ENCODE measurements around the gene FOXA2. TPM values are rescaled to one million over a fixed set of nuclear protein-coding genes. Genes with fewer than 3 reads are reported as not detected.

Gene FOXA2
- total RNA-seq, result 124 and 141 TPM in 2 replicates
- long read RNA-seq, partial matches to known transcripts, result 0 of 1 reads
- long read RNA-seq, other reads (novel, unspliced or antisense), result 1 of 1 reads

DNA sequence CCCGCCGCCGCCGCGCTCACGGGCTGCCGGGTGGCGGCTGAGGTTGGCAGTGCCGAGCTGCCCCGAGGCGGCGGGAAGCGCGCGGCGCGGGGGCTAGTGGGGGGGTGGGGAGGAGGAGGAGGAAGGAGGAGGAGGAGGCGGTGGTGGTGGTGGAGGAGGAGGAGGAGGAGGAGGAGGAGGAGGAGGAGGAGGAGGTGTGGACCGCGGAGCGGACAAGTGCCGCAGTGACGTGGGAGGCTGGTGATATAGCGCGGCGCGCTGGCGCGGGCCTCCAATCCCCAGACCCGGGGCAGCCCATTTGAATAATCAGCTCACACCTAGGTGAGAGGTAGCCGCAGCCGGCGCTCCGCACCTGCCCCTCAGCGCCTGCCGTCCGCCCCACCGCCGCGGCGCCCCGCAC lies at the start of gene FOXA2:
FOXA2 (minus strand) TSS at position 51 of the 400 bp plus-strand sequence. CDS start 294 bp downstream, outside the sequence.
- TF ChIP-seq CTCF (IDR thresholded peaks at IDR 0.05; ENCODE audit: unreplicated experiment), result no peak

GRCh38 chr20:22630701-22631100 lies 46.3 kb upstream of the FOXA2 start:
- H3K4me3 Mint-ChIP-seq (ENCODE audit: low read depth), result no peak overlapping the region
- no peak for TF ChIP-seq CTCF (IDR thresholded peaks at IDR 0.05; ENCODE audit: unreplicated experiment)
- H3K4me1 Mint-ChIP-seq (ENCODE audit: low read depth), result peaks cover 4% of the 10 kb centered on the region
- H3K27me3 Mint-ChIP-seq, result peaks cover 4% of the 10 kb centered on the region
- H3K36me3 Mint-ChIP-seq (ENCODE audit: insufficient read depth), result no peaks in the 10 kb centered on the region
- H3K9me3 Mint-ChIP-seq (ENCODE audit: low read depth), result no peaks in the 10 kb centered on the region
- no peak overlapping the region for H3K27ac Mint-ChIP-seq
- DNase-seq (ENCODE audit: low spot score, unreplicated experiment), result no peak

More for the DNA sequence above, at the start of gene FOXA2:
- peak within 1 kb of the TSS; percentile 99 for H3K27ac Mint-ChIP-seq
- peaks cover 38% of the 10 kb centered on the region for H3K4me1 Mint-ChIP-seq (ENCODE audit: low read depth)
- peaks cover 10% of the 10 kb centered on the region for H3K27me3 Mint-ChIP-seq
- DNase-seq (ENCODE audit: low spot score, unreplicated experiment), result peak; percentile 76
- H3K4me3 Mint-ChIP-seq (ENCODE audit: low read depth), result peak within 1 kb of the TSS; percentile 99
- H3K9me3 Mint-ChIP-seq (ENCODE audit: low read depth), result no peaks in the 10 kb centered on the region
- peaks cover 27% of the 10 kb centered on the region for H3K36me3 Mint-ChIP-seq (ENCODE audit: insufficient read depth)

DNA sequence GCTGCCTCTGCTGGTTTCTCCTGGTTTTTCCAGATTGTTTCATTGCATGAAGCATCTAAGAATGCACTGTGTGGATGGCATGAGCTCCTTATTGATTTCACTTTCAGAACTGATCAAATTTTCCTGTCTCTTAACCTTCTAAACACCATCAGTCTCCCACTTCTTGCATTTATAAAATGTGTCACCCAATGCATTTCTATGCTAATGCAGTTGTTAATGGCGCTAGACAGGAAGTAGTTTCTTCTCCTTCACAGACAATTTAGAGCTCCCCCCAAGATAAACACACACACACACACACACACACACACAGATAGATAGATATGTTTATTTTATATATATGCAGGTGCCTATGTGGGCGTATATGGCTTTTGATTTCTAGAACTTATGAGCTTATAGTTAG lies 45.6 kb upstream of the FOXA2 start:
- H3K36me3 Mint-ChIP-seq (ENCODE audit: insufficient read depth), result no peaks in the 10 kb centered on the region
- H3K9me3 Mint-ChIP-seq (ENCODE audit: low read depth), result no peaks in the 10 kb centered on the region
- H3K4me1 Mint-ChIP-seq (ENCODE audit: low read depth), result peaks cover 4% of the 10 kb centered on the region
- DNase-seq (ENCODE audit: low spot score, unreplicated experiment), result no peak
- no peak for TF ChIP-seq CTCF (IDR thresholded peaks at IDR 0.05; ENCODE audit: unreplicated experiment)
- peaks cover 4% of the 10 kb centered on the region for H3K27me3 Mint-ChIP-seq
- no peak overlapping the region for H3K27ac Mint-ChIP-seq
- no peak overlapping the region for H3K4me3 Mint-ChIP-seq (ENCODE audit: low read depth)

- Mint-ChIP-seq H3K4me3 (ENCODE audit: low read depth) (no peak overlapping the region), H3K9me3 (ENCODE audit: low read depth) (no peaks in the 10 kb centered on the region), H3K4me1 (ENCODE audit: low read depth) (peaks cover 4% of the 10 kb centered on the region), H3K36me3 (ENCODE audit: insufficient read depth) (no peaks in the 10 kb centered on the region), H3K27me3 (peaks cover 4% of the 10 kb centered on the region), H3K27ac (no peak overlapping the region)
- no peak for TF ChIP-seq CTCF (IDR thresholded peaks at IDR 0.05; ENCODE audit: unreplicated experiment)
- DNase-seq (ENCODE audit: low spot score, unreplicated experiment), result no peak
These were observed 45.1 kb upstream of the FOXA2 start for GRCh38 chr20:22629447-22629846.

- peaks cover 6% of the 10 kb centered on the region for H3K4me1 Mint-ChIP-seq (ENCODE audit: low read depth)
- H3K4me3 Mint-ChIP-seq (ENCODE audit: low read depth), result no peak overlapping the region
- TF ChIP-seq CTCF (IDR thresholded peaks at IDR 0.05; ENCODE audit: unreplicated experiment), result no peak
- no peak for DNase-seq (ENCODE audit: low spot score, unreplicated experiment)
- no peaks in the 10 kb centered on the region for H3K27me3 Mint-ChIP-seq
- H3K36me3 Mint-ChIP-seq (ENCODE audit: insufficient read depth), result no peaks in the 10 kb centered on the region
- no peaks in the 10 kb centered on the region for H3K9me3 Mint-ChIP-seq (ENCODE audit: low read depth)
- H3K27ac Mint-ChIP-seq, result no peak overlapping the region
These were observed 42.1 kb upstream of the FOXA2 start for GRCh38 chr20:22626496-22626895.

Data from progenitor cell of endocrine pancreas (in vitro differentiated cells).